IPS DF 6.9 (cell line): ENCODE measurements around the gene FOS.

Experiments used
- DNase-seq: peaks from one replicate; pipeline ENCODE4 v3.0.0-alpha.2; 2013; ENCODE audit warnings: low read depth, low spot score
- H3K27ac ChIP-seq: one replicate; pipeline ENCODE4 v1.5.1; 2013; ENCODE audit warnings: low read length, control low read depth
- H3K27me3 ChIP-seq: 2 replicates; pipeline ENCODE4 v1.6.1; 2013; ENCODE audit warnings: mild to moderate bottlenecking, low read length; ENCODE audit not compliant: control insufficient read depth, insufficient read depth
- H3K36me3 ChIP-seq: 2 replicates; pipeline ENCODE4 v1.6.1; 2013; ENCODE audit warnings: low read length; ENCODE audit not compliant: control insufficient read depth, insufficient read depth
- H3K4me1 ChIP-seq: 2 replicates; pipeline ENCODE4 v1.6.1; 2013; ENCODE audit warnings: low read length; ENCODE audit not compliant: control insufficient read depth, insufficient read depth
- H3K4me3 ChIP-seq: 2 replicates; pipeline ENCODE4 v1.5.1; 2013; ENCODE audit warnings: mild to moderate bottlenecking, low read length
- H3K9me3 ChIP-seq: 2 replicates; pipeline ENCODE4 v1.6.1; 2013; ENCODE audit warnings: low read length, inconsistent platforms; ENCODE audit not compliant: control insufficient read depth, insufficient read depth
- WGBS: extraction: QIAGEN DNeasy Blood & Tissue Kit; methylation state at CpG from one replicate; pipeline ENCODE4 v1.1.7; 2013; ENCODE audit warnings: mixed read lengths, missing lambda C conversion rate; ENCODE audit not compliant: insufficient read length, insufficient coverage; 5-methylcytosine and 5-hydroxymethylcytosine counted together

The FOS gene

GRCh38 chr14:75283833-75284563, 5.4 kb downstream of the FOS start:
- WGBS, result no CpG with 5 or more reads among the region's 5 CpGs
- H3K4me3 ChIP-seq, result no peak overlapping the region
- no peaks in the 10 kb centered on the region for H3K9me3 ChIP-seq
- no peak for DNase-seq
- H3K4me1 ChIP-seq, result peaks cover 4% of the 10 kb centered on the region; the same call in 1 of the 2 replicates
- H3K27me3 ChIP-seq, result no peaks in the 10 kb centered on the region; the same call in 1 of the 2 replicates
- H3K27ac ChIP-seq, result no peak overlapping the region
- peaks cover 6% of the 10 kb centered on the region; the same call in 1 of the 2 replicates for H3K36me3 ChIP-seq

GRCh38 chr14:75285331-75285730, 6.7 kb downstream of the FOS start:
- no peaks in the 10 kb centered on the region for H3K9me3 ChIP-seq
- peaks cover 6% of the 10 kb centered on the region; the same call in 1 of the 2 replicates for H3K36me3 ChIP-seq
- H3K27me3 ChIP-seq, result no peaks in the 10 kb centered on the region
- no peak overlapping the region for H3K4me3 ChIP-seq
- no peak overlapping the region for H3K27ac ChIP-seq
- peaks cover 4% of the 10 kb centered on the region; the same call in 1 of the 2 replicates for H3K4me1 ChIP-seq
- no peak for DNase-seq

GRCh38 chr14:75286313-75286712, 7.7 kb downstream of the FOS start:
- no peaks in the 10 kb centered on the region for H3K27me3 ChIP-seq
- no peaks in the 10 kb centered on the region for H3K9me3 ChIP-seq
- H3K36me3 ChIP-seq, result no peaks in the 10 kb centered on the region; the same call in 1 of the 2 replicates
- no peak for DNase-seq
- peaks cover 2% of the 10 kb centered on the region; the same call in 1 of the 2 replicates for H3K4me1 ChIP-seq
- no peak overlapping the region for H3K4me3 ChIP-seq
- H3K27ac ChIP-seq, result no peak overlapping the region
- no CpG with 5 or more reads among the region's 5 CpGs for WGBS

- 0 out of 2 replicates have a peak, but pooled peaks cover 2% of the 10 kb centered on the region for H3K4me1 ChIP-seq
- no peaks in the 10 kb centered on the region for H3K36me3 ChIP-seq
- no peak overlapping the region for H3K27ac ChIP-seq
- DNase-seq, result no peak
- H3K4me3 ChIP-seq, result no peak overlapping the region
- H3K9me3 ChIP-seq, result no peaks in the 10 kb centered on the region
- no CpG with 5 or more reads among the region's 3 CpGs for WGBS
- H3K27me3 ChIP-seq, result no peaks in the 10 kb centered on the region
Measured at GRCh38 chr14:75289840-75290388, 11.3 kb downstream of the FOS start.

GRCh38 chr14:75290851-75291250, 12.2 kb downstream of the FOS start:
- DNase-seq, result no peak
- no CpG with 5 or more reads among the region's 3 CpGs for WGBS
- H3K4me3 ChIP-seq, result no peak overlapping the region
- peaks cover 3% of the 10 kb centered on the region; the same call in 1 of the 2 replicates for H3K4me1 ChIP-seq
- no peaks in the 10 kb centered on the region for H3K36me3 ChIP-seq
- no peaks in the 10 kb centered on the region for H3K9me3 ChIP-seq
- no peak overlapping the region for H3K27ac ChIP-seq
- H3K27me3 ChIP-seq, result no peaks in the 10 kb centered on the region

DNA sequence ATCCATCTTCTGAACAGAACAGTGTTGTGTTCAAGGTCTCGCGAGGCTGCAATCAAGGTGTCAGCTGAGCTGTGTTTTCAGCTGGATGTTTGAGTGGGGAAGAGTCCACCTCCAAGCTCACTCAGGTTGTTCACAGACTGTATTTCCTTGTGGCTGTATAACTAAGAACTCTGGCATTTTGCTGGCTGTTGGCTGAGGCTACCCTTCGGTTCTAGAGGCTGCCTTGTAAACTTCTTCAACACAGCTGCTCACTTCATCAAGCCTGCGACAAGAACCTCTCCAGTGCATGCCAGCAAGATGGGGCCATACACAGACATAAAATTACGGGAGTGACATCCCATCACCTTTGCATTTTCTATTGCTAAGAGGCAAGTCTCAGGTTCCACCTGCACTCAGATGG, 12.7 kb downstream of the FOS start:
- Histone ChIP-seq H3K4me1 (peaks cover 3% of the 10 kb centered on the region; the same call in 1 of the 2 replicates), H3K36me3 (no peaks in the 10 kb centered on the region), H3K27ac (no peak overlapping the region), H3K27me3 (no peaks in the 10 kb centered on the region), H3K4me3 (no peak overlapping the region), H3K9me3 (no peaks in the 10 kb centered on the region)
- DNase-seq, result no peak
- WGBS, result no CpG with 5 or more reads among the region's 5 CpGs

DNA sequence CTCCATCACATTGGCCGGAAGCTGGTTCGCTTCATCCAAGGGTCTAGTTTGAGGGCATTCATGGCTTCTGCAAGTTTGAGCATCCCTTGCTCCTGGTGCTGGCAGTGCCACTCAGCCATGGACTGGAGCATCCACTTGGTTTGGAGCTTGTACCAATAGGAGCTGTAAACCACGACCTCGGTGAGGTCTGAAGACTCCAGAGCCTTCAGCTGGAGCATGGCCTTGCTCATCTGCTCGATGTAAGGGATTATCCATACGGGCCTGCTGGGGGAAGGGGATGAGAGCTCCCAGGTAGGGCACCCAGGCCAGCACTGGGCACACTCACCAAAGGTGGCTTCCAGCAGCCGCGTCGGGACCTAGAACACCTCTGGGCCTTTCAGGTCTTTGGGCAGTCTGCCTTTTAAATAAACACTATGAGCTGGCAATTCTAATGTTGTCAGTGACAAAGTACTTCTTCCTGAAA, 13.5 kb downstream of the FOS start:
- no peaks in the 10 kb centered on the region for H3K27me3 ChIP-seq
- H3K4me3 ChIP-seq, result no peak overlapping the region
- no peak overlapping the region for H3K27ac ChIP-seq
- no peak for DNase-seq
- WGBS, result no CpG with 5 or more reads among the region's 9 CpGs
- H3K4me1 ChIP-seq, result peaks cover 3% of the 10 kb centered on the region; the same call in 1 of the 2 replicates
- H3K36me3 ChIP-seq, result no peaks in the 10 kb centered on the region
- no peaks in the 10 kb centered on the region for H3K9me3 ChIP-seq

DNA sequence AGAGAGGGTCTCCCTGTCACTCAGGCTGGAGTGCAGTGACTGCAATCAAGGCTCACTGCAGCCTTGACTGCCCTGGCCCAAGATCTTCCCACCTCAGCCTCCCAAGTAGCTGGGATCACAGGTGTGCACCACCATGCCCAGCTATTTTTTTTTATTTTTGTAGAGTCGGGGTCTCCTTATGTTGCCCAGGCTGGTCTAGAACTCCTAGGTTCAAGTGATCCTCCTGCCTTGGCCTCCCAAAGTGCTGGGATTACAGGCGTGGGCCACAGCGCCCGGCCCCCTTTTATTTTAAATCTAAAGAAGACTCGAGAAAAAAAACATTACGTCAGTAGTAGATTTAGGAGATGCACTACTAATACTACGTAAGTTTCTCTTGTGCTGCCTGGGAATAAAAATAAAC, 14.3 kb downstream of the FOS start:
- H3K9me3 ChIP-seq, result no peaks in the 10 kb centered on the region
- no peak overlapping the region for H3K27ac ChIP-seq
- peaks cover 3% of the 10 kb centered on the region; the same call in 1 of the 2 replicates for H3K4me1 ChIP-seq
- no peaks in the 10 kb centered on the region for H3K27me3 ChIP-seq
- no peak overlapping the region for H3K4me3 ChIP-seq
- no peak for DNase-seq
- H3K36me3 ChIP-seq, result no peaks in the 10 kb centered on the region
- no CpG with 5 or more reads among the region's 7 CpGs for WGBS

DNA sequence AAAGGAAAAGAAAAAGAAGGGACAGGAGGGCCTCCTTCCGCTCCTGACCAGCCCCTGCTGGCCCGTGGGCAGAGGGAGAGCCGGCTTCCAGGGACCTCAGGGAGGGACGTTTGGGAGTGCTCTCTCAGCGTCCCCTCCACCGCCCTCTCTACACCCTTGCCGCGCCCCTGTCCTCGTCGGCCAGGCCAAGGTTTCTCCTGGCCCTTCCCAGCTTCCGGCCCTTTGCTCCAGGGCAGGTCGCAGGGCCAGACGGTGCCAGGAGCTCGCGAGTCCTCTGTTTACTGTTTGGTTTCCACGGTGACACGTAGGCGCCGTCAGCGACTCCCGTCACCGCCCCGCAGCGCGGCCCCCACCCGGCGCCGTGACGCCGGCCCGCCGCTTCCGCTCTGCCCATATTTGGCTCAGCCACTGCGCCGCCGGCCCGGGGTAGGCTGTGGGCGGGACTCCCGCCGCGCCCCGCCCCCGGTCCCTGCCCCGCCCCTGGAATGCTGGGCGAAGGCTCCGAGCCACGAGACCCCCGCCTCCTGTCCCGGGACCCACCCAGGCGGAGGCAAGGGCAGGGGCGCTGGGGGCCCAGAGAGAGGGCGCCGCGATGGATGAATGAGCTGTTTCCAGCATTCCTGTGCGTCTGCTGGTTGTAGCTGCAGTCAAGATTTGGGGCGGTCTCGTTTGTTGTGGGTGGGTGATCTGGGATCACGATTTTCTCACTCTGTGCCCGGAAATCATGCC, 15.5 kb downstream of the FOS start:
- Histone ChIP-seq H3K27ac (no peak overlapping the region), H3K27me3 (no peaks in the 10 kb centered on the region), H3K4me1 (peaks cover 1% of the 10 kb centered on the region; the same call in 1 of the 2 replicates), H3K36me3 (no peaks in the 10 kb centered on the region), H3K4me3 (peak overlapping the region; percentile 46; the same call in 1 of the 2 replicates), H3K9me3 (no peaks in the 10 kb centered on the region)
- DNase-seq, result peak; percentile 94
- WGBS, result no CpG with 5 or more reads among the region's 59 CpGs

DNA sequence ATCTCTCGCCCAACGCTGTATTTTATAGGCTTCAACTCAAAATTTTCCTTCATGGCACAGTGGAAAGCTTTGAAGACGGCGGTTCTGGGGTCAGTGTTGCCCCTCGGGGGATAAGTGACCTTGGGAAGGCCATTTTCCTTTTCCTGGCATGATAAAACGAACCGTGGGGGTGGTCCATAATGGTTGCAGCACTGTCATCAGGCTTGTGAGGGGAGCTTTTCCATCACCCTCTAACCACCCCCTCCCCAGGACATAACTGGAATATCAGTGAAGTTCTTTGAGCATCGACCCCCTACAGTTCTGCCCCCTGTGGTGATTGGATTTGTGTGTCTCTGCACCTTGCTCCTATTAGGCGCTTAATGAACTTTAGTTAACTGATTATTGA, 16.0 kb downstream of the FOS start:
- Histone ChIP-seq H3K36me3 (no peaks in the 10 kb centered on the region), H3K4me1 (peaks cover 1% of the 10 kb centered on the region; the same call in 1 of the 2 replicates), H3K9me3 (no peaks in the 10 kb centered on the region), H3K4me3 (peak overlapping the region; percentile 46; the same call in 1 of the 2 replicates), H3K27me3 (no peaks in the 10 kb centered on the region), H3K27ac (no peak overlapping the region)
- whole genome bisulfite sequencing, result no CpG with 5 or more reads among the region's 9 CpGs
- no peak for DNase-seq
